Karpas-422 (cell line): ENCODE data around the gene RSPO1. TPM values are rescaled to one million over a fixed set of nuclear protein-coding genes. Genes with fewer than 3 reads are reported as not detected.

Source experiments
- DNase-seq: peaks from one replicate; pipeline ENCODE4 v3.0.0-alpha.2; 2015
- H2AFZ ChIP-seq: fragments of 200-600 bp; sonication (generic); 2 replicates; pipeline ENCODE4 v1.6.1; 2014; ENCODE audit warnings: antibody characterized with exemption, low read length, mixed read lengths
- H3K27ac ChIP-seq: fragments of 200-600 bp; sonication (generic); 2 replicates; pipeline ENCODE4 v1.5.1; 2014; ENCODE audit warnings: mild to moderate bottlenecking, low read length, moderate library complexity
- H3K27me3 ChIP-seq: fragments of 200-600 bp; sonication (generic); 2 replicates; pipeline ENCODE4 v1.6.1; 2014; ENCODE audit warnings: low read length, mixed read lengths
- H3K36me3 ChIP-seq: fragments of 200-600 bp; sonication (generic); 2 replicates; pipeline ENCODE4 v1.6.1; 2014; ENCODE audit warnings: low read length, mixed read lengths; ENCODE audit not compliant: insufficient read depth
- H3K4me1 ChIP-seq: fragments of 200-600 bp; sonication (generic); 2 replicates; pipeline ENCODE4 v1.6.1; 2014; ENCODE audit warnings: mild to moderate bottlenecking, low read length, mixed read lengths
- H3K4me2 ChIP-seq: fragments of 200-600 bp; sonication (generic); 2 replicates; pipeline ENCODE4 v1.6.1; 2014; ENCODE audit warnings: low read length, low read depth, mild to moderate bottlenecking; ENCODE audit not compliant: poor library complexity, severe bottlenecking
- H3K4me3 ChIP-seq: fragments of 200-600 bp; sonication (generic); 2 replicates; pipeline ENCODE4 v1.5.1; 2014; ENCODE audit warnings: mild to moderate bottlenecking, antibody characterized with exemption, low read length, mixed read lengths
- H3K79me2 ChIP-seq: fragments of 200-600 bp; sonication (generic); 2 replicates; pipeline ENCODE4 v1.6.1; 2014; ENCODE audit warnings: mild to moderate bottlenecking, low read length, mixed read lengths
- H3K9ac ChIP-seq: fragments of 200-600 bp; sonication (generic); 2 replicates; pipeline ENCODE4 v1.6.0; 2014; ENCODE audit warnings: low read length
- H3K9me2 ChIP-seq: fragments of 200-600 bp; sonication (generic), shearing (Covaris generic); replicated peaks from 2 replicates; pipeline ENCODE4 v1.6.0; 2014; ENCODE audit warnings: mild to moderate bottlenecking, low read length, moderate library complexity; ENCODE audit not compliant: insufficient read depth
- H3K9me3 ChIP-seq: fragments of 300-700, 200-600 bp; sonication (generic); 2 replicates; pipeline ENCODE4 v1.6.1; 2014; ENCODE audit warnings: low read length, mixed read lengths
- H4K20me1 ChIP-seq: fragments of 200-600 bp; sonication (generic); 2 replicates; pipeline ENCODE4 v1.6.1; 2014; ENCODE audit warnings: mild to moderate bottlenecking, antibody characterized with exemption, low read length, low read depth; ENCODE audit not compliant: insufficient read depth
- total RNA-seq: library from RNA; depleted of rRNA; stranded (reverse); fragments of >200 nt; shearing (Covaris generic); gene quantifications from 2 replicates; pipeline ENCODE4 v1.2.3, GENCODE V29; 2014; ENCODE audit warnings: low replicate concordance

The RSPO1 gene
- total RNA-seq, 1 experiment from 2014 or later, result not detected

DNA sequence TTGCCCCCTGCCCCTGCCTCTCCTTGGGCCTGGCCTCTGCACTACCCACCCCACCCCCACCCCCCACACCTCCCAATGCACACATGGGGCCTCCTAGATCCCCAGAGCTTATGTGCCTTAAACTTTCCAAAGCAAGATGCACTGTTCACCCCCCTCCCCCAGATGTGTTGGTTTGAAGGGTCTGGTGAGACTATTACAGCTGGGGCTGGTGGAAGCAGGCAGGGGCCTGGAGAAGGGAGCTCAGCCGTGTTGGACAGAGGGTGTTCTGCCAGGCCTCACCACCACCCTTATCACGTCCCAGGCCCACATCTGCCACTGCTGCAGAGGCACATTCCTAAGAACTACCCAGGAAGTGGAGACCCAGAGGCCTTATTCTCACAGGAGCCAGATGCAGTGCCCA lies 18.3 kb upstream of the RSPO1 start:
- no peaks in the 10 kb centered on the region for H3K27me3 ChIP-seq
- no peaks in the 10 kb centered on the region for H3K79me2 ChIP-seq
- no peaks in the 10 kb centered on the region for H3K9me2 ChIP-seq
- no peaks in the 10 kb centered on the region for H4K20me1 ChIP-seq
- no peak overlapping the region for H3K27ac ChIP-seq
- no peak for DNase-seq
- no peak overlapping the region for H3K4me3 ChIP-seq
- no peak overlapping the region for H3K4me2 ChIP-seq
- no peak overlapping the region for H2AFZ ChIP-seq
- H3K4me1 ChIP-seq, result no peaks in the 10 kb centered on the region
- H3K36me3 ChIP-seq, result no peaks in the 10 kb centered on the region
- H3K9me3 ChIP-seq, result no peaks in the 10 kb centered on the region
- H3K9ac ChIP-seq, result no peak overlapping the region

DNA sequence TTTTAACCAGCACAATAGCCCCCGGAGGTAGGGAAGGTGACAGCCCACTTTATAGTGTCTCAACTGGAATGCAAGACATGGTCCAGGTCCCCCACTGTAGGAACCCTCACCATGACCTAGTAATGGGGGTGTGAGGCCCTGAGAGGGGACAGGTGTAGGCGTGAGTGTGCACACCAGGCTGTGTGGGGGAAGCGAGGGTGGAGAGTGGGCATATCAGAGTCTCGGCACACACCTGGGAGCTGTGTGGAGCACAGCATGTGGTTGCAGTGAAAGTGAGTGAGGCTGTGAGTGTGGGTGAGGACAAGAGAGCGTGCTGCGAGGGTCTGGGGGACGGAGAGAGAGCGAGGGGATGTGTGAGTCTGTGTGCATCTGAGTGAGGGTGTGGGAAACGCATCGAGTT lies 17.1 kb upstream of the RSPO1 start:
- H3K4me3 ChIP-seq, result no peak overlapping the region
- no peaks in the 10 kb centered on the region for H3K9me3 ChIP-seq
- no peak overlapping the region for H3K27ac ChIP-seq
- DNase-seq, result no peak
- no peak overlapping the region for H3K4me2 ChIP-seq
- no peaks in the 10 kb centered on the region for H4K20me1 ChIP-seq
- no peaks in the 10 kb centered on the region for H3K9me2 ChIP-seq
- H3K36me3 ChIP-seq, result no peaks in the 10 kb centered on the region
- H3K27me3 ChIP-seq, result no peaks in the 10 kb centered on the region
- no peak overlapping the region for H3K9ac ChIP-seq
- no peaks in the 10 kb centered on the region for H3K79me2 ChIP-seq
- no peak overlapping the region for H2AFZ ChIP-seq
- no peaks in the 10 kb centered on the region for H3K4me1 ChIP-seq

- Histone ChIP-seq H2AFZ (no peak overlapping the region), H3K9me2 (no peaks in the 10 kb centered on the region), H3K4me1 (no peaks in the 10 kb centered on the region), H3K27me3 (no peaks in the 10 kb centered on the region), H3K9ac (no peak overlapping the region), H3K9me3 (no peaks in the 10 kb centered on the region), H3K36me3 (no peaks in the 10 kb centered on the region), H3K27ac (no peak overlapping the region), H3K4me3 (no peak overlapping the region), H4K20me1 (no peaks in the 10 kb centered on the region), H3K79me2 (no peaks in the 10 kb centered on the region), H3K4me2 (no peak overlapping the region)
- no peak for DNase-seq
Observed at GRCh38 chr1:37650721-37651120, 16.0 kb upstream of the RSPO1 start.

GRCh38 chr1:37650173-37650572 lies 15.5 kb upstream of the RSPO1 start:
- Histone ChIP-seq H3K9ac (no peak overlapping the region), H3K9me2 (no peaks in the 10 kb centered on the region), H3K4me1 (no peaks in the 10 kb centered on the region), H3K79me2 (no peaks in the 10 kb centered on the region), H3K27me3 (no peaks in the 10 kb centered on the region), H3K4me3 (no peak overlapping the region), H3K9me3 (no peaks in the 10 kb centered on the region), H3K36me3 (no peaks in the 10 kb centered on the region), H3K4me2 (no peak overlapping the region), H2AFZ (no peak overlapping the region), H3K27ac (no peak overlapping the region), H4K20me1 (no peaks in the 10 kb centered on the region)
- DNase-seq, result no peak

- no peaks in the 10 kb centered on the region for H3K9me3 ChIP-seq
- H3K9ac ChIP-seq, result no peak overlapping the region
- no peaks in the 10 kb centered on the region for H3K9me2 ChIP-seq
- no peaks in the 10 kb centered on the region for H3K4me1 ChIP-seq
- no peaks in the 10 kb centered on the region for H3K36me3 ChIP-seq
- no peaks in the 10 kb centered on the region for H3K79me2 ChIP-seq
- no peak overlapping the region for H3K4me2 ChIP-seq
- no peak for DNase-seq
- no peak overlapping the region for H3K27ac ChIP-seq
- no peaks in the 10 kb centered on the region for H3K27me3 ChIP-seq
- no peak overlapping the region for H3K4me3 ChIP-seq
- H4K20me1 ChIP-seq, result no peaks in the 10 kb centered on the region
- H2AFZ ChIP-seq, result no peak overlapping the region
Observed at GRCh38 chr1:37647281-37647680, 12.6 kb upstream of the RSPO1 start.

DNA sequence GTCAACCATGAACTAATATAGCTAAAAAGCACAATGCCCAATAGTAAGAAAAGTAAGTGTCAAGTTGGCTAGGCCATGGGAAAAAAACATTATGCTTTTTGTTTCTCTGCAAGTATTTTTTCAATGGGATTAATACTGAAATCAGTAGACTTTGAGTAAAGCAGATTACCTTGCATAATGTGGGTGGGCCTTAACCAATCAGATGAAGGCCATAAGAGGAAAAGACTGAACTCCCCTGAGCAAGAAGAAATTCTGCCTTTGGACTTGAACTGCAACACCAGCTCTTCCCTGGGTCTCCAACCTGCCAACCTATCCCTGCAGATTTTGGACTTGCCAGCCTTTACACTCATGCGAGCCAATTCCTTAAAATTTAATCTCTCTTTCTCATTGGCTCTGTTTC lies 6.4 kb upstream of the RSPO1 start:
- no peaks in the 10 kb centered on the region for H3K9me3 ChIP-seq
- no peaks in the 10 kb centered on the region for H3K4me1 ChIP-seq
- H3K9me2 ChIP-seq, result no peaks in the 10 kb centered on the region
- no peak overlapping the region for H3K4me3 ChIP-seq
- H3K9ac ChIP-seq, result no peak overlapping the region
- H3K27ac ChIP-seq, result no peak overlapping the region
- no peaks in the 10 kb centered on the region for H3K79me2 ChIP-seq
- no peak overlapping the region for H2AFZ ChIP-seq
- H4K20me1 ChIP-seq, result no peaks in the 10 kb centered on the region
- DNase-seq, result no peak
- no peak overlapping the region for H3K4me2 ChIP-seq
- no peaks in the 10 kb centered on the region for H3K27me3 ChIP-seq
- H3K36me3 ChIP-seq, result no peaks in the 10 kb centered on the region

GRCh38 chr1:37636435-37636834 lies 1.7 kb upstream of the RSPO1 start:
- no peak overlapping the region for H3K4me2 ChIP-seq
- H4K20me1 ChIP-seq, result no peaks in the 10 kb centered on the region
- no peak overlapping the region for H3K27ac ChIP-seq
- H3K9me2 ChIP-seq, result no peaks in the 10 kb centered on the region
- no peak overlapping the region for H3K9ac ChIP-seq
- no peak overlapping the region for H2AFZ ChIP-seq
- no peak overlapping the region for H3K4me3 ChIP-seq
- H3K79me2 ChIP-seq, result no peaks in the 10 kb centered on the region
- no peaks in the 10 kb centered on the region for H3K9me3 ChIP-seq
- H3K27me3 ChIP-seq, result no peaks in the 10 kb centered on the region; the same call in 1 of the 2 replicates
- DNase-seq, result no peak
- H3K4me1 ChIP-seq, result peaks cover 8% of the 10 kb centered on the region
- H3K36me3 ChIP-seq, result no peaks in the 10 kb centered on the region

DNA sequence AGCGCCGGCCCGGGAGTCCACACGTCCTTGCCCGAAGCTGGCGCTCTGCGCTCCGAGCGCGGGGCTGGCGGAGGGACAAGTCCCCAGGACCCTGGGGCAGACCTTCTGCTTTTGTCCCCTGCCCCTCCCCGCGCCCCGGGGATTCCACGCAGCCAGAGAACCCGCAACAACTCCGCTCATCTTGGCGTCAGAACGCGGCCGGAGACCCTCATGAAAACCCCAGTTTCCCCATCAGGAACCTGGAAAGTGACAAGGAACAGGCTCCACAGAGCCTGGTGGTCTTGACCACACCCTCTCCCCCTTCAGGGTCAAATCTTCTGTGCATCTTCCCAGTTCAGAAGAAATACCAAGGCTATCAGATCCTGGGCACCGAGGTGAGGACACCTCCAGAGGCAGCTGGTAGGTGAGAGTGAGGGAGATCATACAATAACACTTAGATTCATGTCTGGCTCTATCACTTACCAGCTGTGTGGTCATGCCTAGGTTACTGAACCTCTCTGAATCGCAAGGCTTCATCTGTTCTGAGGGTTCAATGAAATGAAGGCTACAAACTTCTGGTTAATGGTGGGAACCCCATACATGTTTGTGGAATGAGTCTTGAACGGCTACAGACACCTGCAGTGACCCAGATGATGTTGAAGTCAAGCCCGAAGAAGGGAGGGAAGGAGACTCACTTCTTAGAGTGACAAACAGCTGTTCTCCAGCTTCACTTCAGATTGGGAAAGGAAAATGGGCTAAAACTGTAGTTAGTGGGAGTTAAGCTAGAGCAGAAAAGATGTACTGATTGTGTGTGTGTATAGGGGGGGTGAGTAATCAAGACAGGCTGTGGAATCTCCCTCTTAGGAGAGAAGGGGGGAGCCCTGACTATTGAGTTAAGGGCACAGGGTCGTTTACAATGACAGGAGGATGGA lies 555 bp upstream of the RSPO1 start:
- Histone ChIP-seq H3K9me2 (no peaks in the 10 kb centered on the region), H3K4me1 (peaks cover 13% of the 10 kb centered on the region), H3K27ac (no peak overlapping the region), H3K79me2 (no peaks in the 10 kb centered on the region), H2AFZ (no peak overlapping the region), H3K4me2 (no peak overlapping the region), H3K9ac (no peak overlapping the region), H3K9me3 (no peaks in the 10 kb centered on the region), H3K4me3 (no peak overlapping the region), H3K36me3 (no peaks in the 10 kb centered on the region), H3K27me3 (no peaks in the 10 kb centered on the region; the same call in 1 of the 2 replicates), H4K20me1 (no peaks in the 10 kb centered on the region)
- DNase-seq, result no peak
